Stromal cell of bone marrow (primary cell): ENCODE data around the gene MPDZ.
A peak's percentile ranks its signal among the peaks of the same experiment; 100 is the strongest.

Experiments
- DNase-seq: peaks from one replicate; pipeline ENCODE4 v3.0.0-alpha.2; 2012; ENCODE audit warnings: low read depth

The MPDZ gene

DNA sequence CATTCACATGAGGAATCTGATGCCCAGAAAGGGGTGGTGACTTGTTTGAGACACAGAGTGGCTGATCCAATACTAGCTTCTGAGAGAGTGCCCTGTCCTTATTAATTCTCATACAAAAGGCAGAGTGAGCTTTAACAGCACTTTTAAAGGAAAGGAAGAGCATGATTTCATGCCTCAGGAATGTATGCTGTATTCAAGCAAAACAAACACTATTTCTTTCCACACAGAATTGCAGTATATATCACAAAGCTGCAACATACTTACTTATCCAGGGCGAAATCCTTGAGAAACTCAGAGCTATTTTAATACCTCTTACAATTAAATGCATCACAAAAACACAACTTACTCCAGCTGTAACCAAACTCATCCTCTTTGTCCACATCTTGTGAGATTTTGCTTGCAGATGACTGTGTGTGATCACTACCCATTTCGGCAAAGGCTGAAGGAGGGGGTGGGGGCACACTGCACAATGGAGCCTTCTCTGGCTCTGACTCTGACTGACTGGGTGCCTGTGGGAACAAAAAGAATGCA, 139.8 kb downstream of the MPDZ start:
- DNase-seq, result peak; percentile 62

DNA sequence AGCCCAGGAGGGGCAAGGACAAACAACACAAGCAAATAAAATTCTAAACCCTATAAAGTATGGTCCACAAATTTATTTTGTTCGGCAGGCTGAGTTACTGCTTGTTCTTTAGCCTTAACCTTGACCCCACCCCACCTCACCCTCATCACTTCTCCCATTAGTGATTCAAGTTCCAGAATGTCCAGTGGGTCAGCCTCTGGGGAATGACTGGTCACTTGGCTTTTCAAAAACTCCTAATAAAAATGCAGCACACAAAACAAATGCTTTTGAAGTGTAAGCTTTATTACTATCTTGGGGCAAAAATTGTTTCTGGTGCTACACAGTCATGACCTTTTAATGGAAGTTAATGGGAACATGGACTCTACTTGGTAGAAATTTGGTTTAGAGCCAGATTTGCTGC, 142.1 kb downstream of the MPDZ start:
- no peak for DNase-seq

DNA sequence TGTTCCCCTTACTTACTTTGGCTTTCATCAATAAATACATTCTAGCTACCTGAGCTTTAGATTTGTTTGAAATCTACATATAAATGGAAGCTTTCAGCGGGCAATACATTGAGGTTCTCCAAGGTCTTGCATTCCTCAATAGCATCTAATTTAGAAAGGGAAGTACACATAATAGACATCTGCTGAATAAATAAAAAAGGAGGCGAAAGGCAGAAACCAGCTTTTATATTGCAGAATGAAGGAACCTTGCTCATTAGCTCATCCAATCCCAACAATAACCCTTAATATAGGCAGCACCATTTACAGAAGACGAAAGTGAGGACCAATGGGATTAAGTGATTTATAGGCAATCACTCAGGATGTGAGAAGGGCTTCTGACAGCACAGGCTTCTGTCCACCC, 147.5 kb downstream of the MPDZ start:
- DNase-seq, result no peak

DNA sequence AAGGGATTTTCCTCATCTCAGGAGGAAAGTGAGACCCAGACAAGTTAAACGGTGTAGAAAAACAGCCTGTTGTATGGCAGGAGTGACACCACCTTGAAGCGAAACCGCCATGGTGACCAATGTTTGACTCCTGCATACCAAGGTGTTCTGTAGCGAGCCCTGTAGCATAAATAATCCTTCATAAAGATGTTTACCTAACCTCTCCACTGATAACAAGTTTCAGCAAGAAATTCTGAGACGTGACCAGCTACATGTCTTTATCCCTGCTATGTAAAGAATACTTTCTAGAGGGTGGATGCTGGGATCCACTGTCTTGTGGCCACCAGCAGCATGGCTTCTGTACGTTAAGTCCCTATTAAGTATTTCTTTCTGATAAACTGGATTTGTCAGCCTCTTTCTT, 148.1 kb downstream of the MPDZ start:
- no peak for DNase-seq

DNA sequence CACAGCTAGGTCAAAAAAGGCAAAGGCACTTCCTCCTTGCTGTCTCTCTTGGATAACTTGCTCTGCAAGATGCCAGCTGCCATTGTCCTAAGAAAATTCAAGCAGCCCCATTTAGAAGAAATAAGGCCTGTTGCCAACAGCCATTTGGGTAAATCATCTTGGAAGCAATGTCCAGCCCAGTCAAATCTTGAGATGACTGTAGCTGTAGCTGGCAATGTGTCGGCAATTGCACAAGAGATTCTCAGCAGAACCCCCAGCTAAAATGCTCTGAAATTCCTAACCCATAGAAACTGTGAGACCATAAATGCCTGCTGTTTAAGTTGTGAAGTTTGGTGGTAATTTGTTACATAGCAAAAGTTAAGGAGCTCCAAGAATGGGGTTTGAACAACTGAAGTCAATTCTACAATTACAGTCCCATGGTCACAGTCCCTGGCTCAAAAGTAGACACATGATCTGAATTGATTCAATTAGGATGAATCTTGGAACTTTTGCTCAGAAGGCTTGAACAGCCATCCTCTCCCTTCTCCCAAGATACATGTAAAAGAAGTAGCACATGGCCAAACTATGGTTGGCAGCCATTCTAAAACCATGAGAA, 151.1 kb downstream of the MPDZ start:
- no peak for DNase-seq

DNA sequence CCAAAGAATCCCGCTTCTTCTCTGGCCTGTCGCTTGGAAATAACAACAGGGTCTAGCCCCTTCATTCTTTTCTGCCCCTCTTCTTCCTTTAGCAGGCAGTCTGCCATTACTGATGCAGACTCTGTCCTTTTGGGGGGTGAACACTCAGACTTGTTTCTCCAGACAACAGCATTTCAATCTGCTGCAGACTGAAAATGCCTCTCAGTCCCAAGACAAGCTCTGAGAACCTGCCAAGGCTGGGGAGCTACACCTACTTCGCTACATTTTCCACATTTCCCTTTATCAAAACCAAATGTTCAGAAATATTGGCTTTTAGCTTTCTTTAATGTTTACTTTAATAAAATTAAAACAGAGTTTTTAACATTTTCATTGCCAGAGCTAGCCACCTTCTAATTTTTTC, 152.4 kb downstream of the MPDZ start:
- no peak for DNase-seq

DNA sequence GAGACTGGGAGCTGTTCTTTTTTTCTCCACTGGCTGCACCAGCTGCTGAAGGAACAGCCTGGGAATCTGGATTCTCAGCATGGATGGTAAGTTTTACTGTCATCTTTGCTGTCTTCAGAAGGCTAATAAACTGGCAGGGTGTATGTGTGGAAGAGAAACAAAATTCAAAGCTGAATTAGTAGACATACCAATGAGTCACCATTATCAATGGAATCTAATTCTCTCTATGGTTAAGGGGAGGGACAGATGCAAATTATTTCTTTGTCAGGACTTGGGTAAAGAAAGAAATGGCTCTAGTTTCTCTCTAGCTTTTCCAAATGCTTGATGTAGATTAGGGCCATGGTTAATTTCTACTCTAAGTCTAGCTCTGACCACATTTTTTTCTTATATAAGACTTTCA, 154.2 kb downstream of the MPDZ start:
- DNase-seq, result no peak

DNA sequence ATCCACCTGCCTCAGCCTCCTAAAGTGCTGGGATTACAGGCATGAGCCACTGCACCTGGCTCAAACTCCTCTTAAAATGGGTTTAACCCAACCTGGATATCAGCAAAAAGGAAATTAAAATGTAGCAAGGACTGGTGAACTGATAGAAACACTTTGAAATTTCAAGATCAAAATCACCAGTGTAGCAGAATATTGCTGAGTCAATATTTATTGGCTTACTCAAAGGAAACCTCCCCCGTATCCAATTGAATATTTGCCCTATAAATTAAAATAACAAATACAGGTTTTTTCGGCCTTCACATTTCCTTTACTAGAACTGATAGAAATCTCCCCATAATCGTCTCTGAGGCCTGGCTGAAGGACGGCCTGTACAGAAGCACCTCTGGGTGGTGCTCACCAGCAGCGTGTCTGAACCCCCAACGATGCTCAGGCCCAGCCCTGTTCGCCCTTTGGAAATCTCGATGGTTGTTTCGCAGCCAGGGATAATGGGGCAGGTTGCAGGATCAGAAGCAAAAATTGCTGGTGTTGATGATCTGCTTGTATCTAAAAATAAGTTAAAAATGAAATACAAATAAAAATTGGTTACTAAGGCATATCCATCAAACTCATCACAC, 156.6 kb downstream of the MPDZ start:
- no peak for DNase-seq

DNA sequence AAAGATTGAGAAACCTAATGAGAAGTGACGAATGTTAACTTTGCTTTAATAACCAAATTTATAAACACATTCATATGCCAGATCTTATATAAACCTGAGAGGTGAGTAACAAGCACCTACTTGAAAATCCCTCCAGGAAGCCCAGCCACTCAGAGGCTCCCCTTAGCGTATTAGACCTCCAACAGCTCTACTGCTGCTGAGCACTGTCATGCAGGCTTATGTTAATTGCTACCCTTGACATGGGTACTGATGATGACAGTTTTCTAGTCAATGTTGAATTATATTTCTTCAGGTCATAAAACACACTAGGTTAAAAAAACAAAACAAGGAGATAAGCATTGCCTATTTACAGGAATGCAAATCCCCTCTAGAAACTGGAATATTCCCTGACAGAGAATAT, 161.2 kb downstream of the MPDZ start:
- no peak for DNase-seq

DNA sequence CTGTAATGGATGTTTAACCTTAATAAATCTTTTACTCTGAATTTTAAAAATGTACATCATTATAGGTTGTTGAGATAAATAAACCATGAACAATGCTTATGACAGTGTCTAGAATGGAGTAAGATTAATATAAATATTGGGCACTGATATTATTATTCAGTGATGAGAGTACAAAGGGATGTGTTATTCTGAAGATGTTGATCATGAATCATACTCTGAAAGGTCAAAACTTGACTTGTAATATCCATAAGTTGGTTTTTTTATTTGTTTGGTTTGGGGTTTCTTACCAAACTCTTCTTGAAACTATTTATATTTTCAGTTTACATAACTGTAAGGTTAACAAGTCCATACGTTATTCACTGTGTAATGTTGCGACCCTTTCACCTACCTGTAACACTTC, 163.2 kb downstream of the MPDZ start:
- no peak for DNase-seq

DNA sequence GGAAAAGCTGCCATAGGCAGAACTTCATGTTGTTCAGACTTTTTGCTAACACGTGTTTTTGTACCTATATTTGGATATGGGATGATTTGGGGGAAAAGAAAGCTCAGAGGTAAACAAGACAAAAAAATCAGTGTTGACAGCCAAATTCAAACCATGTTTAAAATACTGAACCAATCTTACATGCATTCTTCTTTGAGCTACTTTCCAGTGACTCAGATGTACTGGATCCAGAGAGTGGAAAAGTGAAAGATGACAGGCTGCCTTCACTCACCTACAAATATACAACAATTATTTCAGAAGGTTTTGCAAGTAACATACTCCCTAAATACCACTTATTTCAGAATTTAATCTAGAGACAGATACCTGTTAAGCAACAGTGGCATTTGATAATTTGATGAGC, 165.7 kb downstream of the MPDZ start:
- no peak for DNase-seq

DNA sequence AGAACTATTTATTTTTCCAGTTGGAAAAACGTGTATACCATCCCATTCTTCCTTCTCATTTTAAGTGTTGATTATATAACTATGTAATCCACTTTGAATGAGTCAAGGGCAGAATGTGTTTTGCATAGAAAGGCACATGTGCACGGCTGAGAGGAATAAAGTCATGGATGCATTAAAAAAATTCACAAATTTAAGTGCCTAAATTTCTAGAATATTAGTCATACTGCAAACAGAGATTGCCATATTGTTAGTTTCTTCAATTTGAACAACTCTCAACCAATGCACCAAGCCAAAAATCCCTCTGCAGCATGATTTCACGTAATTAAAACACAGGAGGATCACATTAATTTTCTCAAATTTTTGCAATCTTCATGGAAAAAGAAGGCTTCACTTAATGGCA, 166.3 kb downstream of the MPDZ start:
- peak; percentile 28 for DNase-seq

DNA sequence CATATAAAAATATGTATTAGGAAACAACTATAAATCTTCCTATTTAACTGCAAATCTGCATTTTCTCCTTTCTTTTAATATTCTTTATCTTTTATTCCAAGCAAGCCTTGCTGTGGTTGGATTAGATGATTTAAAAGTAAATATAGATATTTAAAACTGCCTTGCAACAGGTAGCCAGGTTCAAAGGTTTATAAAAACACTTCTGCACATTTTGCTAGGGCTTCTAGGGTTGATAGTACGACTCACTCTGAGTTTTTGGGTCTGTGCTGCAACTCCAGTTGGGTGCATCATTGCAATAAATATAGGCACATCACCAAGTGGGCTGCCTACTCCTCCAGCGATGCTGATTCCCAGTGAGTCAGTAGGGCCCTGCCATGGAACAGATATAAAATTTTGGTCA, 167.7 kb downstream of the MPDZ start:
- no peak for DNase-seq

DNA sequence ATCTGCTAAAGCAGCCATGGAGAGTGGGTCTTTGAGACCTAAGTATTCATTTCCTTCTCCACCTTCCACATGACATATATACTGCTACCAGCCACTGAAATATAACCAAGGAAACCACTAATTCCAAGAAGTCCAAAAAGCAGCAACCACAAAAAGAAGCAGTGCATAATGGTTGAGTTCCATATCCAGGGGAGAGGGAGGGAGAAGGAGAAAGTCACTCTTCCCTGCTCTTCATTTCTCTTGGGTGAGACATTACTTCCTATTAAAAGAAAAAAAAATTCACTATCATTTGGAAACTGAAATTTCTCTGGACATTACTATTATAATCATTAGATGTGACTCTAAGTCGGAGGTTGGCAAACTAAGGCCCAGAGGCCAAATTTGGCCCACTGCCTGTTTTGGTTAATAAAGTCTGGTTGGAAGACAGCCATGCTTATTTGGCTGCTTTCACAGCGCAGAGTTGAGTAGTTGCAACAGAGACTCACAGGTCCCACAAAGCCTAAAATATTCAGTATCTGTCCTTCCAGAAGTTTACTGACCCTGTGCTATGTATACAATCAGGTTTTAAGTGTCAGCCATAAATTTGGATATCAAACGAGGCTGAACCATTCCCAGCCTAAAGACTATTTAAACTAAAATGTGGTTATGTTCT, 168.6 kb downstream of the MPDZ start:
- peak; percentile 36 for DNase-seq

DNA sequence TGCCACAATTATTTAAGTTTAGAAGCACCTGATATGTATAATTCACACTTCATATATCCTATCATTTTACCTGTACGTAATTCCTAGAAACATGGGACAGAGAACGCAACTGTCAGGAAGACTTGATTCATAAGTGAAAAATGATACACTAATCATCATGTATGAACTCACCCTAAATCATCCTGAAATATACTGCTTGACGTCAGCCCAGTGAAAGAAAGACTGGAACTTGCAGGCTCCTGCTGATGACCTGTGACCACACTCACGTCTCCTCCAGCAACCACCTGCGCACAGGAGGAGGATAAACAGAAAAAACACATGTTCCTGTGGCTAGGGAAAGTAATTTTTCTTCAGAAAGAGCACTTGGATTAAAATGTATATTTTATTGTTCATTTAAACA, 169.7 kb downstream of the MPDZ start:
- no peak for DNase-seq

DNA sequence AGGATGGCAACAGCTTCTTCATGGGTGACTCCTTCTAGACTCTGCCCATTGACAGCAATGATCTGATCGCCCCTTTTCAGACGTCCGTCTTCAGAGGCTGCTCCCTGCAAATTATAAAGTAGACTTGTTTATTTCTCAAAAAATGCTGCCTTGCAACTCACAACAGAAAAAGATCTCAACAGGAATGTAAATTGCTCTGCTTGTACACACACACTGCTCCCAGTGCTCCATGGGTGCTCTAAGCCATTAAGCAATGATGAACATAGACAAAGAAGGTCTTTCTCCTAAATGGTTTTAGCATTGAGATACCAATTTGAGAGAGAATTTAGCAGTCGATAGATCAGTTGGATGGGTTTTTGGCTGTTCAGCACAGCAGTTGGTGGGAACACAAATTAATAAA, 172.5 kb downstream of the MPDZ start:
- DNase-seq, result no peak

DNA sequence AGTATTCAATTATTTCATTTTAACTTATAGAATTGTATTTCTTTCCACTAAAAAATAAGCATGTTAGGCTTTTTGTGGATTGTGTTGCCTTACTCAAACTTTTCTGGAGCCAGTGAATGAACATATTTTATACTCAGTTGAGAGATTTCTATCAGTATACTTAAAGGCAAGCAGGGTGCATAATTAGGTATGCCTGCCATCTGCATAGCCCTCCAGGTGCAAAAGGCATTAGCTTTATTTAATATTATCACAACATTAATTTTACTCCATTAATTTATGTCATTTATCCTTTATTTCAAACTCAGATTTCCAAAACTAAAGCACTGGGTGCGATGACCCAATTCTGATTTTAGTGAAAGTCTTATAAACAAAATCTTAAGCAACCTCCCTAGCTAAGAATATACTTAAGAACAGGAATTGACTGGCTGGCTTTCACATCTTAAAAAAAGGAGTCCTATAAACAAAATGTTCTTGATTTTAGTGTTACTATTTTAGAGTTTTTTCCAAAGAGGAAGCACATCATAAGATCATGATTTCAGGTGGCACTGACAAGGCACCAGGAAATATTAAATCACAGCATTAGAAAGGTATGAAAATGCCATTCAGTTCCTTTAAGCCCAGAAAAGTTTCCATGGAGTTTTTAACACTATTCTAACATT, 178.4 kb downstream of the MPDZ start:
- DNase-seq, result no peak

DNA sequence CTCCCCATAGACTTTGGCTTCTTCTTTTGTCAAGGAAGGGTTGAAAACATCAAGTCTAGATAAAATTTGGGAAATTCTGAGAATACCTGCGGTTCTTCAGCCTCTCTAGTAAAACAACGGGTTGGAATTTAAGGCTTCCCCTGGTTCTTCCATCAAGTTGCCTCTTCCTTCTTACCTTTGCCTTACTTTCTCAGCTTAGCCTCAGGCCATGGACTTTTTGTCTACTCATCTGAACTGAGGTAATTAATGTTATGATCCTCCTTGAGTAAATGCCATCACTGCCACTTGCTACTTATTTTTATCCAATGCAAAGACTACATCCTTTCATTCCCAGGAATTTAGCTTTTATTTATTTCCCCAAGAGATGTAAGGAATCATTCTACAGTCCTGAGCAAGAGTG, 184.4 kb downstream of the MPDZ start:
- DNase-seq, result no peak

DNA sequence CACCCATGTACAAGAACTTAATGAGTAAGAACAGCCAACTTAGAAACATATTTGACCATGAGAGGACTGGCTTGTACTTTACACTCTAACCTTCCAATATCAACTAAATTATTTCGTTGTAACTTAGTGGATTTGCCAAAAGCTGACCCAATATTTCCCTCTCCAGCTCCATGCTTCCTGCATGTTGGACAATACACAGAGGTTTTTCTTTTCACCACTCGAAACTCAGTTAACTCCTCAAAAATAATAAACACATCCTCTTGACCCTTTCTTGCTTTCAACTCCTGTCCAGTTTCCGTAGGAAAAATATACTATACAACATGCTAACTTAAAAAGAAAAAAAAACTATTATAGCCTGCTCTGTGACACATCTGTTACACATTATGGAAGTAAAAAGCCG, 188.9 kb downstream of the MPDZ start:
- no peak for DNase-seq

DNA sequence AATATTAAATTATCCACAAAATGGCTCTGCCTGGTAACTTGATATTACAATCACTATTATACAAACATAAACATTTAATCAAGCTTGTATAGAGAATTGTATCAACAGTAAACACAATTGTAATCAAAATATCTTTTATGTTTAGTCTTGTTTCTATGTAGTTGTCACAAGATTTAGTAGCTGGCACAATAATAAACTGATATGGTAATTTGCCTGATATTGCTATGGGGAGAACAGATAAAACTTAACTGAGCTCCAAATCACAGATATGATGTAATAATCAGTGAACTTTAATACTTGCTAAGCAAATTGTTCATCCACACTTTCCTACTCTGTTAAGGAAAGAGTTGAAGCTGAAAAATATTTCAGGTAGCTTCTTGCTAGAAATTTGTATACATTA, 189.8 kb downstream of the MPDZ start:
- no peak for DNase-seq

DNA sequence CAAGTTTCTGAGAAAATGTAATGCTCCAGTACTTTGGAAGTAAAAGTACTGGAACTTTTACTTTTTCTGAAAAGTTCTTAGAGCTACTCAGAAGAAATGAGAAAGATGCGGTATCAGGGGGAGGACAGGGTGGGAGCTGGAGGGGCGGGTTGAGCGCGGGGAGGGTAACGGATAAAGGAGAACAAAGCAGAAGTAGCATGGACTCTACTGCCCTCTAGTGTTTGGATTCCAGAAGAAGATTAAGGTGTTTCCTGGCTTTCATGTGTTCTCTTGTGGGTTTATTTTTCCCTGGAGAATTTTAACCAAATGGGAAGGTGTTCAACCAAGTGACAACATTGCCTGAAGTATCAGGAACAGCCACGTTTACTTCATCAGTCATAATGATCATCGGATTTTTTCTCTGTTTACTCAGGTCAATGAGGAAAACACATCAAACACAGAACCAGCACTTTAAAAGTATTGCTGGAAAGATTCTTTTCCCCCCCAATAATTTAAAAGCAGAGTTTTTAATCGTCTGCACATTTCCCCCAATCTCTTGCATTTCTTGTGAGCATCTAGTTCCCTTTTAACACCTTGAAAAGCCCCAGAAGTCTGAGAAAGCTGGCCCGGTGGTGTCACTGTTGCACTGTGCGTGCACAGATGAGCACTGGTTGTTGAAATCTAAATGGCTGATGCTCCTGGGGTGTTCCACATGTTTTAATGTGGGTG, 190.6 kb downstream of the MPDZ start:
- peak; percentile 28 for DNase-seq

DNA sequence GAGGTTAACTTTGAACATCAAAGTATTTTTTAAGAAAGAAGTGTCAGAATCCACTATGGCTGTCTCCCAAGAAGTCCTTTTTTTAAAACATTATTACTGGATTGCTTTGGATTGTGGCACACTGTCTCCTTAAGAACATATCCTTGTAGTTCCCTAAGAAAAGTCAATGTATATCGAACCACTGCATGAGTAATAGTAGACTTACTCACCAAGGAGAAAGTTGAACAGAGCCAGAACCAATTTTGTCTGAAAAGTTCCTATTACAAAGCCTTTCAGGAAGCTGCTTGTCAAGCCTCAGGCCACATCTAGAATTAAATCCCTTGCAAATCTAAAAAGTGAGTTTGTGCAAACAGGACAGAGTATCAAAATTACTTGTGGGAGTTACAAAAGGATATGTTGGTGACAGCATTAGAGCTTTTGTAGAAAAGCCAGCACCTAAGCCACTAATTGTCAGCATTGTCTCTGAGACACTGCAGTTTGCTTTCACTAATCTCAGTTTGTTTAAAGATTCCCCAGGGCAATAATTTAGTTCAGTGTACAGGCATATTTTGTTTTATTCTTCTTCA, 195.4 kb downstream of the MPDZ start:
- peak; percentile 49 for DNase-seq
